GM12874 (cell line): Measurements from ENCODE around the gene WEE1.

Experiments
- CTCF ChIP-seq: IDR thresholded peaks from 2 replicates; pipeline ENCODE4 v1.5.1; 2011; ENCODE audit warnings: low read depth, mild to moderate bottlenecking, control low read depth, low read length, moderate library complexity; ENCODE audit not compliant: insufficient read depth

The WEE1 gene

GRCh38 chr11:9561279-9561982 is 12.0 kb upstream of the WEE1 start:
- no peak for TF ChIP-seq CTCF

- no peak for TF ChIP-seq CTCF
Measured at GRCh38 chr11:9562716-9563115, 10.8 kb upstream of the WEE1 start.

- TF ChIP-seq CTCF: no peak
Measured at GRCh38 chr11:9563196-9563730, 10.2 kb upstream of the WEE1 start.

GRCh38 chr11:9565822-9566560 is 7.5 kb upstream of the WEE1 start:
- no peak for TF ChIP-seq CTCF

- no peak for TF ChIP-seq CTCF
Measured at GRCh38 chr11:9566561-9567063, 6.9 kb upstream of the WEE1 start.

- TF ChIP-seq CTCF: no peak
Measured at GRCh38 chr11:9567401-9567800, 6.1 kb upstream of the WEE1 start.

- no peak for TF ChIP-seq CTCF
Measured at GRCh38 chr11:9568161-9568853, 5.2 kb upstream of the WEE1 start.
